HepG2 (cell line): Measurements from ENCODE around the gene CST3. TPM values are rescaled to one million over a fixed set of nuclear protein-coding genes. Genes with fewer than 3 reads are reported as not detected.

Experiments used
- ATRX ChIP-seq: sonication (generic); formaldehyde crosslinking; IDR thresholded peaks from 2 replicates; pipeline ENCODE4 v1.4.0; 2020; ENCODE audit warnings: missing genetic modification reagents, borderline replicate concordance
- CENPT ChIP-seq: sonication (generic); formaldehyde crosslinking; IDR thresholded peaks from 2 replicates; pipeline ENCODE4 v1.8.0; 2022; ENCODE audit warnings: low read depth, mild to moderate bottlenecking, moderate library complexity, missing genetic modification reagents
- EED ChIP-seq: sonication (generic); formaldehyde crosslinking; IDR thresholded peaks from 2 replicates; pipeline ENCODE4 v1.5.0; 2020; ENCODE audit warnings: mild to moderate bottlenecking, missing genetic modification reagents
- ESRRA ChIP-seq: sonication (generic); formaldehyde crosslinking; IDR thresholded peaks from 2 replicates; pipeline ENCODE4 v1.5.1; 2020; ENCODE audit warnings: mild to moderate bottlenecking, low read depth, missing genetic modification reagents
- HINFP ChIP-seq: sonication (generic); formaldehyde crosslinking; IDR thresholded peaks from 2 replicates; pipeline ENCODE4 v1.4.0; 2020; ENCODE audit warnings: low read depth, mild to moderate bottlenecking, missing genetic modification reagents
- HMGXB3 ChIP-seq: sonication (generic); formaldehyde crosslinking; IDR thresholded peaks from 2 replicates; pipeline ENCODE4 v1.4.0; 2020; ENCODE audit warnings: missing genetic modification reagents, borderline replicate concordance
- PAX8 ChIP-seq: sonication (generic); formaldehyde crosslinking; IDR thresholded peaks from 2 replicates; pipeline ENCODE4 v1.8.0; 2022; ENCODE audit warnings: mild to moderate bottlenecking, missing genetic modification reagents, borderline replicate concordance
- SMAD3 ChIP-seq: sonication (generic); formaldehyde crosslinking; IDR thresholded peaks from 2 replicates; pipeline ENCODE4 v1.4.0; 2020; ENCODE audit warnings: missing genetic modification reagents
- THAP9 ChIP-seq: sonication (generic); formaldehyde crosslinking; IDR thresholded peaks from 2 replicates; pipeline ENCODE4; 2020; ENCODE audit warnings: missing genetic modification reagents, mild to moderate bottlenecking, borderline replicate concordance
- ZBTB4 ChIP-seq: sonication (generic); formaldehyde crosslinking; IDR thresholded peaks from 2 replicates; pipeline ENCODE4 v1.4.0; 2020; ENCODE audit warnings: missing genetic modification reagents, mild to moderate bottlenecking, borderline replicate concordance
- ZNF230 ChIP-seq: sonication (generic); formaldehyde crosslinking; IDR thresholded peaks from 2 replicates; pipeline ENCODE4 v1.4.0; 2020; ENCODE audit warnings: mild to moderate bottlenecking, missing genetic modification reagents
- ZNF672 ChIP-seq: sonication (generic); formaldehyde crosslinking; IDR thresholded peaks from 2 replicates; pipeline ENCODE4 v1.8.1; 2022; ENCODE audit warnings: missing genetic modification reagents
- ZNF792 ChIP-seq: IDR thresholded peaks from 2 replicates; pipeline ENCODE4 v1.6.1; 2016
- ZSCAN25 ChIP-seq: sonication (generic); formaldehyde crosslinking; IDR thresholded peaks from 2 replicates; pipeline ENCODE4 v1.8.0; 2022; ENCODE audit warnings: mild to moderate bottlenecking, missing genetic modification reagents
- polyA plus RNA-seq, 8 experiments: library from polyadenylated mRNA; depleted of rRNA in 3 of 8; stranded (reverse) in 7 of 8; unstranded in 1 of 8; fragments of >200 nt; fragmentation: Illumina TruSeq in 4 of 8; extraction: Trizol in 4 of 8; gene quantifications; 2 replicates each; pipeline versions ENCODE4 v1.2.1 to v1.2.3, GENCODE V29; 2011 to 2016; ENCODE audit warnings: low read depth in 4 of 8, missing spikeins in 1 of 8, mixed read lengths in 1 of 8; ENCODE audit not compliant: insufficient read depth in 1 of 8
- total RNA-seq, 5 experiments: library from RNA; depleted of rRNA; stranded (reverse); fragments of >200 nt; fragmentation: Illumina TruSeq; extraction: Trizol; gene quantifications; 2 replicates each; pipeline ENCODE4 v1.2.3, GENCODE V29; 2016; ENCODE audit warnings: low read depth in 1 of 5

CST3 gene
- total and polyA plus RNA-seq, 2 of the 13 experiments (the other 11 are each of a cell fraction or from before 2014, with no cell fraction given) = 690 to 1,005 TPM

GRCh38 chr20:23640671-23641667, 3.2 kb upstream of the CST3 start (continued):
- 0 out of 2 replicates have a peak, but pooled peaks have one; percentile 18 for TF ChIP-seq HINFP (CRISPR knock-in tag)
- TF ChIP-seq ESRRA (CRISPR knock-in tag) = peak; percentile 85
- no peak for TF ChIP-seq EED
- no peak for TF ChIP-seq HMGXB3
- TF ChIP-seq CENPT (CRISPR knock-in tag) = peak; percentile 4; the same call in 1 of the 2 replicates
- no peak; the same call in 1 of the 2 replicates for TF ChIP-seq ZNF230 (CRISPR knock-in tag)
- TF ChIP-seq ZNF792 (CRISPR knock-in tag) = 0 out of 2 replicates have a peak, but pooled peaks have one; percentile 67
- TF ChIP-seq PAX8 (CRISPR knock-in tag) = no peak
- TF ChIP-seq ZBTB4 (CRISPR knock-in tag) = peak; percentile 19; the same call in 1 of the 2 replicates
- peak; percentile 17; the same call in 1 of the 2 replicates for TF ChIP-seq THAP9
- no peak for TF ChIP-seq ZNF672 (CRISPR knock-in tag)
- TF ChIP-seq ATRX (CRISPR knock-in tag) = no peak
- peak; percentile 83 for TF ChIP-seq ZSCAN25 (CRISPR knock-in tag)
- peak; percentile 54; the same call in 1 of the 2 replicates for TF ChIP-seq SMAD3 (CRISPR knock-in tag)
